ENCODE results near the gene GMFB. TPM values are rescaled to one million over a fixed set of nuclear protein-coding genes. Genes with fewer than 3 reads are reported as not detected.

GMFB gene
- total RNA-seq, 1 donor from 2014 or later = 67.1 TPM

Other genes starting within 250 kb of the GMFB start
- 4.4 TPM for gene CDKN3, start 92.0 kb downstream of the GMFB start, total RNA-seq (ENCODE audit: unreplicated experiment)
- 71.9 TPM for gene CNIH1, start 47.6 kb downstream of the GMFB start, total RNA-seq (ENCODE audit: unreplicated experiment)
- gene CGRRF1, start 20.9 kb upstream of the GMFB start, total RNA-seq (ENCODE audit: unreplicated experiment) = 18.7 TPM
- 0.56 TPM for gene SAMD4A, start 78.1 kb upstream of the GMFB start, total RNA-seq (ENCODE audit: unreplicated experiment)